Measurements from ENCODE around the gene C18orf63.

The C18orf63 gene

GRCh38 chr18:74395006-74395405, 79.4 kb downstream of the C18orf63 start:
- H3K27me3 ChIP-seq, result no peaks in the 10 kb centered on the region
- H3K36me3 ChIP-seq, result peaks cover 0 to 7% (median 0%) of the 10 kb centered on the region in 11 experiments; a peak in 2 of 22 replicates
- peaks cover 2 to 51% (median 39%) of the 10 kb centered on the region in 11 experiments; a peak in 20 of 22 replicates for H3K9me3 ChIP-seq (replicated peaks in 1 of 11)
- peak overlapping the region in 9 of 11 experiments; percentile 39 to 89 (median 82); a peak in 16 of 22 replicates for H3K4me2 ChIP-seq
- no peak for TF ChIP-seq Cebpa-rat (IDR thresholded peaks at IDR 0.05)
- H4K20me1 ChIP-seq, result no peaks in the 10 kb centered on the region
- no peak overlapping the region for H3K9ac ChIP-seq
- peak overlapping the region in 8 of 11 experiments; percentile 88 to 100 (median 98); a peak in 16 of 22 replicates for H3K27ac ChIP-seq
- H3K4me3 ChIP-seq, result peak overlapping the region in 1 of 10 experiments; percentile 31; a peak in 4 of 20 replicates
- peaks cover 43 to 93% (median 83%) of the 10 kb centered on the region in 10 experiments for H3K4me1 ChIP-seq

- peaks cover 0 to 7% (median 0%) of the 10 kb centered on the region in 11 experiments; a peak in 2 of 22 replicates for H3K36me3 ChIP-seq
- H3K27me3 ChIP-seq, result no peaks in the 10 kb centered on the region
- peaks cover 0 to 44% (median 33%) of the 10 kb centered on the region in 11 experiments; a peak in 17 of 22 replicates for H3K9me3 ChIP-seq (replicated peaks in 1 of 11)
- TF ChIP-seq Cebpa-rat (IDR thresholded peaks at IDR 0.05), result no peak
- H3K9ac ChIP-seq, result peak overlapping the region in 8 of 11 experiments; percentile 18 to 95 (median 88); a peak in 12 of 22 replicates
- no peaks in the 10 kb centered on the region for H4K20me1 ChIP-seq
- peaks cover 49 to 93% (median 83%) of the 10 kb centered on the region in 10 experiments for H3K4me1 ChIP-seq
- H3K27ac ChIP-seq, result peak overlapping the region in 9 of 11 experiments; percentile 24 to 100 (median 97); a peak in 17 of 22 replicates
- H3K4me3 ChIP-seq, result no peak overlapping the region; a peak in 1 of 20 replicates
- peak overlapping the region in 10 of 11 experiments; percentile 3 to 90 (median 84); a peak in 19 of 22 replicates for H3K4me2 ChIP-seq
Observed at GRCh38 chr18:74395648-74396154, 80.1 kb downstream of the C18orf63 start.

GRCh38 chr18:74396171-74397169, 80.8 kb downstream of the C18orf63 start:
- H4K20me1 ChIP-seq, result no peaks in the 10 kb centered on the region
- H3K27me3 ChIP-seq, result no peaks in the 10 kb centered on the region

GRCh38 chr18:74397572-74397971, 81.9 kb downstream of the C18orf63 start:
- H4K20me1 ChIP-seq, result no peaks in the 10 kb centered on the region
- H3K9ac ChIP-seq, result peak overlapping the region in 9 of 11 experiments; percentile 57 to 95 (median 87); a peak in 15 of 22 replicates
- H3K9me3 ChIP-seq (replicated peaks in 1 of 11), result peaks cover 0 to 35% (median 30%) of the 10 kb centered on the region in 11 experiments; a peak in 17 of 22 replicates
- peak overlapping the region in 10 of 11 experiments; percentile 47 to 100 (median 97); a peak in 19 of 22 replicates for H3K27ac ChIP-seq
- peaks cover 54 to 93% (median 84%) of the 10 kb centered on the region in 10 experiments for H3K4me1 ChIP-seq
- H3K4me3 ChIP-seq, result 0 out of 20 replicates have a peak overlapping the region, but pooled peaks of 2 of the 10 experiments have one; percentile 3 to 30
- no peak for TF ChIP-seq Cebpa-rat (IDR thresholded peaks at IDR 0.05)
- H3K27me3 ChIP-seq, result no peaks in the 10 kb centered on the region
- peak overlapping the region; percentile 64 to 92 (median 86) for H3K4me2 ChIP-seq
- H3K36me3 ChIP-seq, result no peaks in the 10 kb centered on the region; a peak in 2 of 22 replicates

More at GRCh38 chr18:74396171-74397169, 80.8 kb downstream of the C18orf63 start:
- H3K36me3 ChIP-seq, result peaks cover 0 to 7% (median 0%) of the 10 kb centered on the region in 11 experiments; a peak in 2 of 22 replicates
- H3K9me3 ChIP-seq (replicated peaks in 1 of 11), result peaks cover 0 to 44% (median 33%) of the 10 kb centered on the region in 11 experiments; a peak in 17 of 22 replicates
- peak overlapping the region in 7 of 11 experiments; percentile 86 to 95 (median 89); a peak in 12 of 22 replicates for H3K9ac ChIP-seq
- H3K4me3 ChIP-seq, result no peak overlapping the region; a peak in 1 of 20 replicates
- H3K4me2 ChIP-seq, result peak overlapping the region; percentile 64 to 92 (median 86); a peak in 21 of 22 replicates
- peak overlapping the region in 9 of 11 experiments; percentile 24 to 100 (median 97); a peak in 17 of 22 replicates for H3K27ac ChIP-seq
- TF ChIP-seq Cebpa-rat (IDR thresholded peaks at IDR 0.05), result no peak
- peaks cover 48 to 93% (median 83%) of the 10 kb centered on the region in 10 experiments for H3K4me1 ChIP-seq

GRCh38 chr18:74399091-74399887, 83.7 kb downstream of the C18orf63 start:
- peak overlapping the region in 10 of 11 experiments; percentile 47 to 100 (median 97); a peak in 20 of 22 replicates for H3K27ac ChIP-seq
- no peaks in the 10 kb centered on the region; a peak in 2 of 22 replicates for H3K36me3 ChIP-seq
- peak overlapping the region; percentile 64 to 92 (median 86) for H3K4me2 ChIP-seq
- H3K27me3 ChIP-seq, result no peaks in the 10 kb centered on the region
- H3K9ac ChIP-seq, result peak overlapping the region in 10 of 11 experiments; percentile 3 to 95 (median 87); a peak in 19 of 22 replicates
- H3K4me3 ChIP-seq, result peak overlapping the region in 8 of 10 experiments; percentile 6 to 41 (median 24); a peak in 12 of 20 replicates
- peaks cover 61 to 99% (median 96%) of the 10 kb centered on the region in 10 experiments for H3K4me1 ChIP-seq
- TF ChIP-seq Cebpa-rat (IDR thresholded peaks at IDR 0.05), result peak in 9 of 11 experiments; percentile 58 to 99 (median 97); a peak in 17 of 22 replicates
- no peaks in the 10 kb centered on the region for H4K20me1 ChIP-seq
- peaks cover 0 to 26% (median 20%) of the 10 kb centered on the region in 11 experiments; a peak in 17 of 22 replicates for H3K9me3 ChIP-seq (replicated peaks in 1 of 11)

GRCh38 chr18:74400813-74401212, 85.2 kb downstream of the C18orf63 start:
- Histone ChIP-seq H3K4me2 (peak overlapping the region; percentile 64 to 92 (median 86); a peak in 21 of 22 replicates), H3K27me3 (no peaks in the 10 kb centered on the region), H3K27ac (peak overlapping the region in 10 of 11 experiments; percentile 45 to 100 (median 97); a peak in 19 of 22 replicates), H3K4me1 (peaks cover 61 to 97% (median 94%) of the 10 kb centered on the region in 10 experiments), H3K36me3 (peaks cover 0 to 8% (median 0%) of the 10 kb centered on the region in 11 experiments; a peak in 2 of 22 replicates), H3K9me3 (replicated peaks in 1 of 11) (peaks cover 0 to 28% (median 18%) of the 10 kb centered on the region in 11 experiments; a peak in 15 of 22 replicates), H3K4me3 (no peak overlapping the region), H4K20me1 (no peaks in the 10 kb centered on the region), H3K9ac (peak overlapping the region in 8 of 11 experiments; percentile 76 to 95 (median 88); a peak in 17 of 22 replicates)
- no peak for TF ChIP-seq Cebpa-rat (IDR thresholded peaks at IDR 0.05)

- peak overlapping the region in 10 of 11 experiments; percentile 6 to 100 (median 97); a peak in 18 of 22 replicates for H3K27ac ChIP-seq
- no peak for TF ChIP-seq Cebpa-rat (IDR thresholded peaks at IDR 0.05)
- H3K27me3 ChIP-seq, result no peaks in the 10 kb centered on the region
- no peak overlapping the region for H3K4me3 ChIP-seq
- H4K20me1 ChIP-seq, result no peaks in the 10 kb centered on the region
- peaks cover 0 to 8% (median 0%) of the 10 kb centered on the region in 11 experiments; a peak in 2 of 22 replicates for H3K36me3 ChIP-seq
- peaks cover 0 to 29% (median 16%) of the 10 kb centered on the region in 11 experiments; a peak in 14 of 22 replicates for H3K9me3 ChIP-seq (replicated peaks in 1 of 11)
- peak overlapping the region; percentile 54 to 90 (median 83) for H3K4me2 ChIP-seq
- H3K4me1 ChIP-seq, result peaks cover 53 to 97% (median 93%) of the 10 kb centered on the region in 10 experiments
- H3K9ac ChIP-seq, result peak overlapping the region in 9 of 11 experiments; percentile 0 to 95 (median 73); a peak in 18 of 22 replicates
Observed at GRCh38 chr18:74402806-74403433, 87.3 kb downstream of the C18orf63 start.

Measured in BLaER1 treated with 17β-estradiol and CSF1 and Interleukin-3, amounts not matched to agents 10 nM and 100 nM (cell line).